Lung (tissue), 12 donors: ENCODE results near the gene SYTL2. TPM values are rescaled to one million over a fixed set of nuclear protein-coding genes. Genes with fewer than 3 reads are reported as not detected.
"Not testable (repeated sequence)": the region's sequence is repeated elsewhere in the genome, so short reads cannot be mapped to it uniquely, and the experiment has no call there.

Source experiments
- ATAC-seq: fragments of 200-7000 bp; cut with Tn5 transposase; one replicate; pipeline ENCODE4 v1.9.1; 2020; ENCODE audit warnings: moderate number of reproducible peaks; ENCODE audit not compliant: insufficient read depth, low FRiP score
- DNase-seq, 3 donors: peaks; one replicate each; pipeline ENCODE4 v3.0.0-alpha.2; 2013 to 2017
- H3K27ac ChIP-seq, 2 donors: one replicate each; pipeline ENCODE4 v1.5.1; 2013; ENCODE audit warnings: mild to moderate bottlenecking in 2 of 2, moderate library complexity in 2 of 2, control low read depth in 1 of 2, inconsistent platforms in 1 of 2, low read depth in 1 of 2, low read length in 1 of 2
- H3K27me3 ChIP-seq, 3 donors: one replicate each; pipeline ENCODE4 v1.5.1; 2013; ENCODE audit warnings: low read length in 2 of 3; ENCODE audit not compliant: control insufficient read depth in 3 of 3, insufficient read depth in 3 of 3
- H3K36me3 ChIP-seq, 4 donors: one replicate each; pipeline ENCODE4 v1.5.1; 2013; ENCODE audit warnings: low read length in 4 of 4, mild to moderate bottlenecking in 1 of 4, moderate library complexity in 1 of 4; ENCODE audit not compliant: control insufficient read depth in 4 of 4, insufficient read depth in 4 of 4
- H3K4me1 ChIP-seq, 5 donors: one replicate each; pipeline ENCODE4 v1.5.1; 2013; ENCODE audit warnings: low read length in 5 of 5, mild to moderate bottlenecking in 2 of 5, moderate library complexity in 1 of 5; ENCODE audit not compliant: control insufficient read depth in 5 of 5, insufficient read depth in 5 of 5
- H3K4me3 ChIP-seq: one replicate; pipeline ENCODE4 v1.5.1; 2013; ENCODE audit warnings: mild to moderate bottlenecking, control low read depth, moderate library complexity
- H3K9ac ChIP-seq, 2 donors: one replicate each; pipeline ENCODE4 v1.5.1; 2013; ENCODE audit warnings: low read length in 2 of 2, control low read depth in 1 of 2; ENCODE audit not compliant: insufficient read depth in 1 of 2
- H3K9me3 ChIP-seq, 4 donors: one replicate each; pipeline ENCODE4 v1.5.1; 2013; ENCODE audit warnings: low read length in 3 of 4, mild to moderate bottlenecking in 1 of 4, moderate library complexity in 1 of 4; ENCODE audit not compliant: control insufficient read depth in 4 of 4, insufficient read depth in 3 of 4
- CTCF ChIP-seq: IDR thresholded peaks from 2 replicates; pipeline ENCODE4 v1.5.1; 2012; ENCODE audit warnings: mild to moderate bottlenecking; ENCODE audit errors: control extremely low read depth, extremely low read depth
- WGBS, 2 donors: extraction: QIAGEN DNeasy Blood & Tissue Kit; methylation state at CpG; one replicate each; pipeline ENCODE4 v1.1.7; 2013; 5-methylcytosine and 5-hydroxymethylcytosine counted together
- polyA plus RNA-seq, 2 donors: library from polyadenylated mRNA; stranded (reverse); fragments of 200-250 nt; gene quantifications; one replicate each; pipeline ENCODE4 v1.2.1, GENCODE V29; 2013
- total RNA-seq, 2 donors: library from RNA; depleted of rRNA in 1 of 2; stranded (reverse); fragments of >200 nt in 1 of 2; gene quantifications; one replicate each; pipeline ENCODE4 v1.2.1, GENCODE V29; 2014 to 2021
- donor health status: control.
- donor health status: control.
- donor health status: Bipolar disorder and iron deficiency.
- donor health status: healthy.
- donor health status: DM: yes; HTN: yes; CAD: no.

SYTL2 gene
- total and polyA plus RNA-seq, 4 donors = 6.7 to 39.0 (median 16.5) TPM

GRCh38 chr11:85661972-85662664 is 148.8 kb downstream of the SYTL2 start:
- TF ChIP-seq CTCF = no peak
- ATAC-seq (no peak), DNase-seq (peak in 2 of 3 donors; percentile 34 to 46)
- Histone ChIP-seq H3K27me3 (no peaks in the 10 kb centered on the region), H3K9ac (peak overlapping the region in 1 of 2 donors; percentile 98), H3K4me1 (peaks cover 0 to 31% (median 3%) of the 10 kb centered on the region in 5 donors), H3K9me3 (no peaks in the 10 kb centered on the region), H3K27ac (no peak overlapping the region), H3K36me3 (peaks cover 1 to 21% (median 9%) of the 10 kb centered on the region in 4 donors), H3K4me3 (no peak overlapping the region)
- 12 to 14% methylated on average over 4 of the region's 4 CpGs for WGBS, 2 donors

- no peaks in the 10 kb centered on the region for H3K27me3 ChIP-seq
- 49 to 74% methylated on average over 1 of the region's 1 CpG for WGBS, 2 donors
- no peak overlapping the region for H3K9ac ChIP-seq
- H3K4me1 ChIP-seq = peaks cover 0 to 27% (median 3%) of the 10 kb centered on the region in 5 donors
- no peak overlapping the region for H3K4me3 ChIP-seq
- ATAC-seq = no peak
- no peaks in the 10 kb centered on the region for H3K9me3 ChIP-seq
- TF ChIP-seq CTCF = no peak
- H3K36me3 ChIP-seq = peaks cover 3 to 24% (median 4%) of the 10 kb centered on the region in 4 donors
- H3K27ac ChIP-seq = no peak overlapping the region
- DNase-seq = no peak
These were observed 152.8 kb downstream of the SYTL2 start for GRCh38 chr11:85658180-85658579.

DNA sequence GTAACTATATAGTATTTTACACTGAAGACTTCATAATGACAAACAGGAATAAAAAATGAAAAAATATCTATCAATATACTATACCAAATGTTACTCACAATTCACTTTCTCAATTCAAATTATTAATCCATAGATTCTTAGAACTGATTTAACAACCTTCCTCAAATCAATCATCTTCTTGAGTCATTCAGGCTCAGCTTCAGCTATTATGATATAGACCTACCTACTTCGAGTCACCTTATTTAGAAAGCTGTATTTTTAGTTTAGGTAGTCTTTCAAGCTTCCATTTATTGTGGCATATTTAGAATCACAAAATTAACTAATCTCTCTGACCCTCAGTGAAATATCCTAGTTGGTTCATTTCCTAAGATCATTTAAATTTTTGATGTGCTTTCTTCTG is 154.2 kb downstream of the SYTL2 start:
- peaks cover 2 to 18% (median 3%) of the 10 kb centered on the region in 4 donors for H3K36me3 ChIP-seq
- H3K9ac ChIP-seq = no peak overlapping the region
- no peak for TF ChIP-seq CTCF
- H3K27ac ChIP-seq = no peak overlapping the region
- peaks cover 0 to 21% (median 3%) of the 10 kb centered on the region in 5 donors for H3K4me1 ChIP-seq
- no peaks in the 10 kb centered on the region for H3K9me3 ChIP-seq
- ATAC-seq = no peak
- no peak for DNase-seq
- H3K27me3 ChIP-seq = no peaks in the 10 kb centered on the region
- H3K4me3 ChIP-seq = no peak overlapping the region
- WGBS, 2 donors = 94 to 95% methylated on average over 1 of the region's 1 CpG

GRCh38 chr11:85654343-85654742 is 156.6 kb downstream of the SYTL2 start:
- peaks cover 2 to 22% (median 5%) of the 10 kb centered on the region in 4 donors for H3K36me3 ChIP-seq
- H3K27ac ChIP-seq, H3K9me3 ChIP-seq, H3K4me3 ChIP-seq, DNase-seq, H3K27me3 ChIP-seq, H3K4me1 ChIP-seq, ATAC-seq, H3K9ac ChIP-seq: not testable (repeated sequence)
- 85 to 93% methylated on average over 4 of the region's 4 CpGs for WGBS, 2 donors
